Mesothelial cell of epicardium (in vitro differentiated cells): ENCODE measurements around the gene PODXL. TPM values are rescaled to one million over a fixed set of nuclear protein-coding genes. Genes with fewer than 3 reads are reported as not detected.

Experiments
- DNase-seq, 2 experiments: peaks; one replicate each; pipeline ENCODE4 v3.0.0; 2021; ENCODE audit warnings: low spot score in 2 of 2; ENCODE audit not compliant: unreplicated experiment in 2 of 2
- H3K27ac Mint-ChIP-seq: 2 replicates; pipeline ENCODE4 v1.8.0; 2021; ENCODE audit warnings: mixed read lengths
- H3K27me3 Mint-ChIP-seq: 2 replicates; pipeline ENCODE4 v1.8.0; 2021; ENCODE audit warnings: low read depth, mixed read lengths
- H3K36me3 Mint-ChIP-seq: 2 replicates; pipeline ENCODE4 v1.8.0; 2021; ENCODE audit warnings: mixed read lengths
- H3K4me1 Mint-ChIP-seq: 2 replicates; pipeline ENCODE4 v1.8.0; 2021; ENCODE audit warnings: mixed read lengths
- H3K4me3 Mint-ChIP-seq: 2 replicates; pipeline ENCODE4 v1.8.0; 2021; ENCODE audit warnings: mild to moderate bottlenecking, moderate library complexity, mixed read lengths
- H3K9me3 Mint-ChIP-seq: 2 replicates; pipeline ENCODE4 v1.8.0; 2021; ENCODE audit warnings: mixed read lengths
- total RNA-seq: library from RNA; stranded (reverse); gene quantifications from 3 replicates; pipeline ENCODE4 v1.2.1, GENCODE V29; 2021
- TF ChIP-seq, protein P1 (sequence below): fragments of 200-600 bp; sonication (generic); IDR thresholded peaks from one replicate; pipeline ENCODE4 v1.5.0; 2021; ENCODE audit warnings: antibody characterized with exemption; ENCODE audit not compliant: unreplicated experiment

Gene PODXL
- total RNA-seq, 1 donor from 2014 or later: 213 TPM

DNA sequence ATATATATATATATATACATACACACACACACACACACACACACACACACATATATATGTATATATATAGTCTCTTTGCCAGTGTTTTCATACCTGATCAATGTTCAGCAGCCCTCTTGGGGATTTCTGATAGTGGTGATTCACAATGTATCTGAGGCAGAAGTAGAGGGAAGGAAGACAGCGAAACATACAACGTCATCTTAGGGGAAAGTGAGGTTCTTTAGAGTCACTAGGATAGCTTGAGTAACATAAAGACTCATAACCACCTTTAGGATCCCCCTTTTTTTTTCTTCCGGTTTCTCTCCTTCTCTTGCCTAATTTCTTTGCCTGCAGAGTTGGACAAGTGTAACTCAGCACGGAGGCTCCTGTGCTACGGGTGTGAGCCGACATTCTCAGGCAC lies 56.6 kb downstream of the PODXL start:
- Mint-ChIP-seq H3K27ac (no peak overlapping the region), H3K36me3 (peaks cover 15% of the 10 kb centered on the region), H3K27me3 (no peaks in the 10 kb centered on the region), H3K4me1 (peaks cover 13% of the 10 kb centered on the region), H3K9me3 (no peaks in the 10 kb centered on the region), H3K4me3 (no peak overlapping the region)
- TF ChIP-seq, protein P1, sequence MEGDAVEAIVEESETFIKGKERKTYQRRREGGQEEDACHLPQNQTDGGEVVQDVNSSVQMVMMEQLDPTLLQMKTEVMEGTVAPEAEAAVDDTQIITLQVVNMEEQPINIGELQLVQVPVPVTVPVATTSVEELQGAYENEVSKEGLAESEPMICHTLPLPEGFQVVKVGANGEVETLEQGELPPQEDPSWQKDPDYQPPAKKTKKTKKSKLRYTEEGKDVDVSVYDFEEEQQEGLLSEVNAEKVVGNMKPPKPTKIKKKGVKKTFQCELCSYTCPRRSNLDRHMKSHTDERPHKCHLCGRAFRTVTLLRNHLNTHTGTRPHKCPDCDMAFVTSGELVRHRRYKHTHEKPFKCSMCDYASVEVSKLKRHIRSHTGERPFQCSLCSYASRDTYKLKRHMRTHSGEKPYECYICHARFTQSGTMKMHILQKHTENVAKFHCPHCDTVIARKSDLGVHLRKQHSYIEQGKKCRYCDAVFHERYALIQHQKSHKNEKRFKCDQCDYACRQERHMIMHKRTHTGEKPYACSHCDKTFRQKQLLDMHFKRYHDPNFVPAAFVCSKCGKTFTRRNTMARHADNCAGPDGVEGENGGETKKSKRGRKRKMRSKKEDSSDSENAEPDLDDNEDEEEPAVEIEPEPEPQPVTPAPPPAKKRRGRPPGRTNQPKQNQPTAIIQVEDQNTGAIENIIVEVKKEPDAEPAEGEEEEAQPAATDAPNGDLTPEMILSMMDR: no peak
- DNase-seq: no peak

DNA sequence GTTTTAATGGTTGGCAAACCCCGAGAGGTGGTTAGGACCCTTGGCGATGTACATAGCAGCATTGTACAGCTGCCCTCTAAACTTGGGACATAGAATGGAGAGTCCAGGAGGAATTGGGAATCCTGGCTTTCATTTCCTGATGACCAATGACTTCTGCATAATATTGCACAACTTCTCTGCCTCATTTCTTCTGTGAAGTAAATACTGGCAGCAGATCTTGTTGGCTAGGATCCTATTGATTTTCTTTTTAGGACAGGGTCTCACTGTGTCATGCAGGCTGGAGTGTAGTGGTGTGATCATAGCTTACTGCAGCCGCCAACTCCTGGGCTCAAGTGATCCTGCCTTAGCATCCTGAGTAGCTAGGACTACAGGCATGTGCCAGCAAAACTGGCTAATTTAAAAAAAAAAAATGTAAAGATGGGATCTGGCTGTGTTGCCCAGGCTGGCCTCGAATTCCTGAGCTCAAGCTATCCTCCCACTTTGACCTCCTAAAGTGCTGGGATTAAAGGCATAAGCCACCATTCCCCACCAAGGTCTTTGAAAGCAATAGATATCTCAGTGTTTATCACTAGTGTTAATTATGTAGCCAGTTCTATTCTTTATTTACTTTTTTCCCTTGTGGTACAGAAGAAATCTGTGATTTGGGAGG lies 58.1 kb downstream of the PODXL start:
- Mint-ChIP-seq H3K27ac (no peak overlapping the region), H3K4me3 (no peak overlapping the region), H3K36me3 (peaks cover 14% of the 10 kb centered on the region), H3K9me3 (no peaks in the 10 kb centered on the region), H3K4me1 (peaks cover 10% of the 10 kb centered on the region), H3K27me3 (no peaks in the 10 kb centered on the region)
- no peak for DNase-seq
- TF ChIP-seq, protein P1: no peak

DNA sequence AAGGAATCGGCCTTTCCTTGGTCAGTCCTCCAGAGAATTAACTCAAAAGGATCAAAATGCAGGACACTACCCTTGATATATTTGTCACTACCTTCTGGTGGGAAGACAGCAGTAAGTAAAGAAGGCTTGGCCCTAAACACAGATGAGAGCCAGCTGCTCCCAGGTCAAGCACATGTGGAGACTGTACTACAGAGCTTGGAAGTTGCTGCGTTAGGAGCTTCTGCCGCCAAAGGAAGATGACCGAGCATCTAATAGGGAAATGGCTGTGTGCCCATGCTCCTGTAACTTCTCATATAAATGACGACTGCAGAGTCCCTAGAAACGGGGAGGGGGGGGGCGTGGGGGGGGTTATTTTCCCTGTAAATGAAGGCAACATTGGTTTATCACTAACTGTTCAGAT lies 59.0 kb downstream of the PODXL start:
- DNase-seq: no peak
- Mint-ChIP-seq H3K27me3 (no peaks in the 10 kb centered on the region), H3K9me3 (no peaks in the 10 kb centered on the region), H3K4me1 (peaks cover under 1% of the 10 kb centered on the region), H3K27ac (no peak overlapping the region), H3K4me3 (no peak overlapping the region), H3K36me3 (peaks cover 17% of the 10 kb centered on the region)
- TF ChIP-seq, protein P1: no peak

DNA sequence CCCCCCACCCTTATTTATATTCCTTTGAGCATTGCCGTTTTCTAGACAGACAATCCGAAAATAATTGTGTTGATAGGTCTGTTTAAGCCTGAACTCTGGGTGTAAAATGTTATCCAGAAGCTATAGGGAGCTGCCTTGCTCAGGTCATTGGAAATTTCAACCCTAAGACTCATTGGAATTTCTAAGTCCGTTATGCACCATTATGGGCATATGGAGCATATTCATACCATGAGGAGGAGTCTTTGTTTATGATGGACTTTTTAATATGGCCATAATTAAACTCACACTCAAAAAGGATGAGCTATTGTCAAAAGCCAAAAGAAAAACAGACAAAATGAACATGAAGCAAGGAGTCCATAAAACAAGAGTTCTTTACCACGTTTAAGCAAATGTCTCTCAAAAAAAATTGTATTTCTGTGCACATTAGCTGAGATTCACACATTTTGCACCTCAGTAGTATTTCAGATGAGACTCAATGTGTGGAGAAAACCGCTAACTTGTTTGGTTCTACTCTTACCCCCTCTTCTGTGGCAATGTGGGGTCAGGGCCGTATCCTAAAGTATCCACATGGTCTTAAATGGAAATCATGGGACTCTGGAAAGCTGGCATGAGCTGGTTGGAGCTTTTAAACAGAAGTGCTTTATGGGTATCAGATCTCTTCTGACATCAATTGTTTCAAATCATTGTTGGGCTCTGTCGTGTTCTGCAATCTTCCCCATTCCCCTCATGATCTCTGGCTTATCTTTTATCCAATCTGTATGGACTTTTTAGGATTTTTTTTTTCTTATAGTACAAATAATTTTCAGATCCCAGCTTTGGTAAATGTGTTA lies 60.5 kb downstream of the PODXL start:
- TF ChIP-seq, protein P1: no peak
- no peak overlapping the region for H3K27ac Mint-ChIP-seq
- no peaks in the 10 kb centered on the region for H3K9me3 Mint-ChIP-seq
- no peak overlapping the region for H3K4me3 Mint-ChIP-seq
- peaks cover 17% of the 10 kb centered on the region for H3K36me3 Mint-ChIP-seq
- DNase-seq: no peak
- no peaks in the 10 kb centered on the region for H3K27me3 Mint-ChIP-seq
- H3K4me1 Mint-ChIP-seq: peaks cover 2% of the 10 kb centered on the region

DNA sequence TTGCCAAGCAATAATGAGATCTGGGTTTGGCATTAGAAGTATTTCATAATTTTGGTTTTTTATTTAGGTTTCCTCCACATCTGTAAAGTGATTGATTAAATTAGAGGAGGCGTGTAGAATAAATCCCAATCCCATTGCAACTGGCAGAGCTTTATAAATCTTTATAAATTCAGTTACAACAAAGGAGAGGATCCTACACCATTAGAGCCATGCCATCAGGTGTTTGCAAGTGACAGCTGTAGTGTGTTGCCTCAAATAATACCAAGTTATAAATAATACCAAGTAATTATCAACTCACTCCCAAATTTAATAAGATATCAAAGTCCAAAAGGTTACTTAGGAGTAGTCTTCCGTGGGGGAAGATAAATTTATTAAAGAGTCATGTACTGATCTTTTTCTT lies 62.2 kb downstream of the PODXL start:
- Mint-ChIP-seq H3K27ac (no peak overlapping the region), H3K36me3 (peaks cover 17% of the 10 kb centered on the region)

More for the DNA sequence above, 62.2 kb downstream of the PODXL start:
- TF ChIP-seq, protein P1: no peak
- Mint-ChIP-seq H3K4me1 (peaks cover 8% of the 10 kb centered on the region), H3K4me3 (no peak overlapping the region), H3K9me3 (no peaks in the 10 kb centered on the region), H3K27me3 (no peaks in the 10 kb centered on the region)
- no peak for DNase-seq
